Iris pigment epithelial cell (primary cell): ENCODE results near the gene NUP188.
"Not testable (repeated sequence)": the region's sequence is repeated elsewhere in the genome, so short reads cannot be mapped to it uniquely, and the experiment has no call there.

Experiments used
- DNase-seq: peaks from one replicate; pipeline ENCODE4 v3.0.0-alpha.2; 2011; ENCODE audit warnings: low read depth

Gene NUP188

DNA sequence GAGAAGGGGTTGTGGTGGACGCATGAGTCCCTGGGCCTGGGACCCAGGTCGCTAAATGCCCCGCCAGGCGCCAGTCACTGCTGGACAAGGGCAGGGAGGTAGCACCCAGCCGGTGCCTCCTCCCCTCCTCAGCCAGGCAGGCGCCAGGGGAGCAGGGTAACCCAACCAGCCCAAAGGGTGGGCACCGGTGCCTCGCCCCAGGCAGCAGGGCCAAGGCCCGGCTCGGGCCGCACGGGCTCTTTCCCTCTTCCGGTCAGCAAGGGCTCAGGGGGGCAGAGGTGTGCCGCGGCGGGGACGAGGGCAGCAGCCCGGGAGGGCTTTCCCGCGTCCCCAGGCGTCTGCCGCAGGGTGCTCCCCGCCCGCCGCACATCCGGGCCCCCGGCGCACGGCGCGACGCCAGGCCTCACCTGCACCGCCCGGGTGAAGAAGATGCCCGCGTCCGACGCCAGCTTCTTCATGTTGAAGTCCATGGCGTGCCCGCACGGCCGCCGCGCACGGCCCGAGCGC, 80.2 kb downstream of the NUP188 start:
- DNase-seq: no peak

DNA sequence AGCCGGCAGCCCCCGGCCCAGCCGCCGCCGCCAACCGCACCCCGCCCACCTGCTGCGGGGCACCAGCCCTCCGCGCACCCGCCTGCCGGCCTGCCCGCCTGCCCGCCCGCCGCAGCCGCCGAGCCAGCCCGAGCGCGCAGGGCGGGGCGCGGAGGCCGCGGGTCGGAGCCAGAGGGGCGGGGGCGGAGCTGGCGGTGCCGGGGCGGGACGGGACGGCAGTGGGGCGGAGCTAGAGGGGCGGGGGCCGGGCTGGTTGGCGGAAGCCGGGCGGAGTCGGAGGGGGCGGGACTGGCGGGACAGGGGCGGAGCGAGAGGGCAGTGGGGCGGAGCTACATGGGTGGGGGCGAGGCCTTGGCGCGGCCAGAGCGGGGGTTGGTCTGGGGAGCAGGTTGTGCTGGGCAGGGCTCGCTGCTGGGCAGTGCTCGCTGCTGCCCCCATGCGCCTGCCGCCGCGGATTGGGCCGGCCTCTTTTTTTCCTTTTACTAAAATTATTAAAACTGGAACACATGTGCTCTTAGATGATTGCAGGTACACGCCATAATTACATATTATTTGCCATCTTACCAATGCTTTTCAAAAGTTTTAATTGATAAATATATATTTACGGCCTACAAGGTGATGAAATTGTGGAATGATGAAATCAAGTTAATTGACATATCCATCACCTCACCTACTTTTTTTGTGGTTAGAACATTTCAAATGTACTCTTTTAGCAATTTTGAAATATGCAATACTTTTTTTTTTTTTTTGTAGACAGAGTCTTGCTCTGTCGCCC, 80.9 kb downstream of the NUP188 start, which contains the start of gene SH3GLB2:
Gene SH3GLB2, minus strand, starts transcription at position 140 of the 775 bp plus-strand sequence. CDS start 177 bp downstream, outside the sequence.
- peak; percentile 95 for DNase-seq

DNA sequence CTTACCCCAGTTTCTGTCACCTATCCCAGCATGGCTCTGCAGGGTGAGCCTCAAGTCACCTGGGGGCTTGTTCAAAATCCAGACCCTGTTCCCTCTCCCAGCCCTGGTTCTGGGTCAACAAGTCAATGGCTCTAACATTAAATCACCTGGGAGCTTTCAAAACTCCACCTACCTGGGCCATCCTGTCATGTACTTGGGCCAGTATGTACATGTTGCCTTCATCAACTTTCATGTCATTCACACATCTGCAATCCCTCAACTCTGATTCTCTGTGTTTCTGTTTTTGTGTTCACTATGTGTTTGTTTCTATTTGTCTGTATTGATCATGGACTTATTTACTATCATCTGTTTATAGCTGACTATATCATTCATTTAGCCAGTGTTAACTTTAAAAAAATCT, 82.7 kb downstream of the NUP188 start:
- no peak for DNase-seq

DNA sequence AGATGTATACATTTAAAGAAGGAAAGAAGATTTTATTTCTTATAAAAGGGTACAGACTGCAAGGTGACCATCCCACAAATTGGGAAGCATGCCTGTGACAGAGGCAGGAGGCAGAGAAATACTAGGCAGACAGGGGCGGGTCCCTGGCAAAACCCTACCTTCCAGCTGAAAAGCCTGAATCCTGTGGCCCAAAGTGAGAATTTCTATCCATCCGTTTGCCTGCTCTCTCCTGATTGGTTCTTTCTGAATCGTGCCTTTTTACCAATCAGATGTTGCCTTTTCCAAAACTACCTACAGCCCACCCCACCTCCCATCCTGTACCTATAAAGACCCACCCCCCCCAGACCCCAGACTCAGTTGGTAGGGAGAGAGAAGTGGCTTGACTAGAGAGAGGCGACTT, 84.0 kb downstream of the NUP188 start:
- DNase-seq: no peak

DNA sequence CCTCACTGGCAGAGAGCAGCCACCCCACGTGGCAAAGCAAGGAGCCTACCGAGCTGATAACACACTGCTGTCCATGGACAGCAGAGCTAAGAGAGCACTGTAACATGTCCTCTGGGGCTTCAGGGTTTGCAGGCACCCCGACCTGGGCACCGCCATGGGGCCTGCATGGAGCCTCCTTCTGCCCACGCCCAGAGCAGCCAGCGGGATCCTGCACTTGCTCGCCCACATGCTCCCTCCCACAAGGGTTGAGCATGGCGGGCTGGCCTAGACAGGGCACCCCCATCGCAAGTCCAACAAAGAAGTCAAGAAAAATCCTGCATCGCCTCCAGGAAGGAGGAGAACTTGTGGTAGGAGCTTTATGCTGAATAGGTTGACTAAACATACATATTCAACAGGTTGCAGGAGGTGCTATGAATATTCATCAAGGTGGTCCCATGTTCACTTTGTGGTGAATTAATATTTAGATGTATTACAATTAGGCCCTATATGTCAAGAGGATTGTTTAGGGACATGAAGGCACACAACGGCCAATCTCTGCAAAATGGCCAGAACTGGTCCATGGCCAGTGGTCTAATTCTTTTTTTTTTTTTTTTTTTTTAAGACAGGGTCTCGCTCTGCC, 85.2 kb downstream of the NUP188 start:
- no peak for DNase-seq

DNA sequence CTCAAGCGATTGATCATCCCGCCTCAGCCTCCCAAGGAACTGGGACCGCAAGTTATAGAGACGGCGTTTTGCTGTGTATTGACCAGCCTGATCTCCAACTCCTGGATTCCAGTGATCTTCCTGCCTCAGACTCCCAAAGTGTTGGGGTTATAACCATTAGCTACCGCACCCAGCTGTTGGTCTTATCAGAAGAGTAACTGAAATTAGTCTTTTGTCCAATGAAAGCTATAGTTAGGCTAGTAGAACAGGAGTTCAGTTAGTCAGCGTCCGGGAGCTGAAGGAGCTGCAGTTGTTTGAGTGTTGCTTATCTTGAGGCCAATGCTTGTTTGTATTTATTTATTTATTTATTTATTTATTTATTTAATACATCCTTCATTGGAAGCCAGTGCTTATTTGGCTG, 85.7 kb downstream of the NUP188 start:
- DNase-seq: no peak

DNA sequence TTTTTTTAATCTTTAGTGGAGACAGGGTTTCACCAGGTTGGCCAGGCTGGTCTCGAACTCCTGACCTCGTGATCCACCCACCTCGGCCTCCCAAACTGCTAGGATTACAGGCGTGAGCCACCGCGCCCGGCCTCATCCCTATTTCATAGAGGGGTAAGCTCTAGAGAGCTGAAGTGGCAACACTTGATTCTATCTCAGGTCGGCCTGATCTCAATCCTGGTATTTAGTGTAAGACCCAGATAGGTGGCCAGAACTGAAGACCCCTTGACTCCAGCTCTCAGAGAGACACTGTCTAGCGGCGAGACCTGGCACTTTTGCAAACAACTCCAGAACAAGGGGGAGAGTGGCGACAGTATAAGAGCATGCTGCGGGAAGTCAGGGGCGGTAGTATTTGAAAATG, 88.3 kb downstream of the NUP188 start:
- not testable (repeated sequence) for DNase-seq

DNA sequence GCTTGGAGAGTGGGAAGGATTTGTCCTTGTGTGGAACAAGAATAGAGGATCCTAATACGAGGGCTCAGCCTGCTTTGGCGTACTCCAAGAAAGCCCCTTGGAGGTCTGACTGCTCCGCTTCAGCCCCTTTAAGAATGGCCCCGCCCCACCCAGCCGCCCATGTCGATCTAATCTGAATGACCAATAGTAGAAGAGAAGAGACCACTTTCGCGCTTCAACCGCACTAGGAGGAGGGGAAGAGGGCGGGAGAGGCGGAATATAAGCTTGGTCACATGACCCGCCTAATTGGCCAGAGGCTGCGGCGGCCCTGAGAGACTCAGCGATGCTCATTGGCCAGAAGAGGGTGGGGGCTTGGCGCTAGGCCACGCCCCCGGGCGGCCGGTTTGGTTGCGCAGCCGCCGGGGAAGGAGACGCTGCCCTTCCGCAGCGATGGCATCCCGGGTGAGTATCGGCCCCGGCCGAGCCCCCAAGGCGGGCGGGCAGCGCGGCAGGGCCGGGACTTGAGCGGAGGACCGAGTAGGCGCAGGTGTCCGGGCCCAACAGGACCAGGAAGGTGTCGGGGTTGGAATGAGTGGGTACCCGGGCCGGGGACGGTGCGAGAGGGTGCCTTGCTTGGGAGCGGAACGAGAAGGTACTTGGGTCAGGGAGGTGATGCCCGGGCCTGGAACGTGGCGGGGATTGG, 88.9 kb downstream of the NUP188 start, which contains the start of gene MIGA2:
Gene MIGA2, plus strand, starts transcription at position 386 of the 682 bp plus-strand sequence. CDS start 3,969 bp downstream, outside the sequence.
- DNase-seq: peak; percentile 99

DNA sequence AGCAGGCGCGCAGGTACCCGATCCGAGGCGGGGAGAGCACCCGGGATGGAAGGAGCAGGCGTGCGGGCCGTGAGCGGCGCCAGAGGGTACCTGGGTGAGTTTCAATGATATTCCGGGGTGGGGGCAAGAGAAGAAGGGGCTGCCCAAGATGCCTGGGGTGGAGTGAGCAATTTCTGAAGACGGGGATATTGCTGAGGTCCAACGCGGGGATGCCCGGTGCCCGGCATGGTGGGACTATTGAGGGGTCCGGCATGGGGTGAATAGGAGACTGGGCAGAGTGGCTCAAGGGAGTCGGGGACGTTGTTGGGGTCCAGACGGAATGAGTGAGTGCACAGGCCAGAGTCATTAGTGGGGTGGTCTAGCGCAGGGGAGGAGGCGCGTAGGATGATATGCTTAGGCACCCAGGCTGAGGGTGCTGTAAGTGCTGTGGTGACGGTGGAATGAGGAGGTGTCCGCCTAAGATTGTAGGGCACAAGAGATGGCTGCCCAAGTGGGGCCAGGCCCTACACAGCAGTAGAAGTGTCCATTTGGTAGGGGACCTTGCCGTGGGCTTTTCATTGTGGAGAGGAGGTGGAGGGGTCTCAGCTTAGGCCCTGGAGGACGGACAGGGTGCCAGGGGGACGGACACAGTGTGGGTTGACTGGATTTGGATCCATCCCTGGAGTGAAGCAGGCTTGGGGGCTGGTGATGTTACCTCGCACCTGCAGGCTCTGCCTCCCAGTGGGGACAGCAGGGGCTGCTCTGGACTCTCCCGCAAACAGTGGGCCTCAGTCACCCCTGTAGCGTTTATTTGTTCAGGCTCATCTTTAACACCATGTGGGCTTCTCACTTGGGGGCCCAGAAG, 89.6 kb downstream of the NUP188 start:
- no peak for DNase-seq

DNA sequence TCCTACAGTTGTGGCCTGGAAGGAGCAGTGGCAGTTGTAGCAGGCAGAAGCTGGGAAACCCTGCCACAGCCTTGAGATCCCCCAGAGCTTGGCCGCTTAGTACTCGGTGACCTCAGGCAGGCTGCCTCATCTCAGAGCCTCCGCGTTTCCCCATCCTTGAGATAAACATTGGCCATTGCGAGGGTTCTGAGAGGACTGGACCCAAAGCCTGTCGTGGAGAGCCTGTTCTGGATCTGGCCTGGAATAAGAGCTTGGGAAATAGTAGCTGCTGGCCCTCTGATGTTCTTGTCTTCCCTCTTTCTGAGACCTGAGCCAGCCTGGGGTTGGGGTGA, 90.2 kb downstream of the NUP188 start:
- DNase-seq: peak; percentile 36

DNA sequence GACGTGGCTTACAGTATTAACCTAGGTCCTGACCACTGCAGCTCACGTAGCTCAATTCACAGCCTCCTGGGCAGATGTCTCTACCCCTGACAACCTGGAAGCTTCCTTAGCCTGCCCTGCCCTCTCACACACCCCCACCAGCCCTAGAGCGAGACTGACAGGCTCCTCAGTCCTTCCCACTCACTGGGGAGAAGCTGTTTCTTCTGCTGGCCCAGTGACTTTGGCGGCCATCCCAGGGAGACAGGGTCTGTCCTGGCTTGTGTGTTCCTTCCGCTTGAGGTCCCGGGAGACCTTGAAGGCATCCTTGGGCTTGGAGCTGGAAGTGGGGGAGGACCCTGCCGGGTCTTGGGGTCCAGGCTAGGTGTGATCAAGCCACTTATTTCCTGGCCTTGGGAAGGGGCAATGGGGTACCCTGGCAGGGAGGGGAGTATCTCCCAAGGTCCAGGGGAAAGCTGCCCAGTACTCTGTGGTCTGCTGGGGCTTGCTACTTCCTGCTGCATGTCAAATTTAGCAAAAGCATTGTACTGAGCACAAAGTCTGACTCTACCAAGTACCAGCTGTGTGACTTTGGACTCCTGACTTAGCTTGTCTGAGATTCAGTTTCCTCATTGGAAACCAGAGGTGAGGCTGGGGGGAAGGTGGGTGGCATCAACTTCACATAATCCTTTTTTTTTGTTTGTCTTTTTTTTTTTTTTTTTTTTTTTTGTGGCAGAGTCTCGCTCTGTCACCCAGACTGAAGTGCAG, 90.8 kb downstream of the NUP188 start:
- no peak for DNase-seq

DNA sequence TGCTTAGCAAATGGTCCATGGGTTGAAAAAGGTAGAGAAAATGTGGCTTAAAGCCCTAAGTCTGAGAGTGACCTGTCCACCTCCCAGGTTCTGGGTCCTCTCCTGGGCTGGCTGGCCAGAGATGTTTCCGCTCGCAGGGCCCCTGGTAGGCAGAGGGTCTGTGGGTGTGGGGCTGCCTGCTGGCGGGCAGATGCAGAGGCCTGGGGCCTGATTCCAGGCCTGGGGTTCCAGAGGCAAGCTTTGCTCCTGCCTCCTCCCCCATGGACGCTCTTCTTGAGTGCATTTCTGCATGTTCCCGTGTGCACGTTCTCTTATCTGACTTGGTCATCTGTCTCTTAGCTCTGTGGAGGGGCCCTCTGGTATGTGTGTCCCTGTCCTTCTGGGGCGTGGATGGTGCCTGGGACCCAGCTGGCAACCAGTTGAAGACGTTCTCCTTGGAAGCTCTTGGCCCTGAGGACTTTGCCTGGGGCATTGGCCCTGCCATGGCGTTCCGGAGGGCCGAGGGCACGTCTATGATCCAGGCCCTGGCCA, 92.7 kb downstream of the NUP188 start:
- DNase-seq: no peak

DNA sequence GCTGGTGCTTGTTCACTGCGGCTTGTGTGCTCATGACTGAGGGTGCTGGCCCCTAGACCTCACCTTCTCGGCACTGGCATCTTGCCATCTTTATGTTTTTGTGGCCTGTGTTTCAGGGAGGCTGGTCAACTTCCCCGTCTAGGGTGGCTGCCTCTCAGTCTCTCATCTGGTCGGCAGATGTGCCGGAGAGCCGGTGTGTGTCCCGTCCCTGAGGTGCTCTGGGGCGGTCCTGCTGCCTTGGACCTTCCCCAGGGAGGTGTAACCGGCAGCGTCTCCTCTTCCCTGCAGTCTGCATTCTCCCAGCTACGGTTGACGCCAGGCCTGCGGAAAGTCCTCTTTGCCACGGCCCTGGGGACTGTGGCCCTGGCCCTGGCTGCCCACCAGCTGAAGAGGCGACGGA, 94.5 kb downstream of the NUP188 start:
- no peak for DNase-seq

DNA sequence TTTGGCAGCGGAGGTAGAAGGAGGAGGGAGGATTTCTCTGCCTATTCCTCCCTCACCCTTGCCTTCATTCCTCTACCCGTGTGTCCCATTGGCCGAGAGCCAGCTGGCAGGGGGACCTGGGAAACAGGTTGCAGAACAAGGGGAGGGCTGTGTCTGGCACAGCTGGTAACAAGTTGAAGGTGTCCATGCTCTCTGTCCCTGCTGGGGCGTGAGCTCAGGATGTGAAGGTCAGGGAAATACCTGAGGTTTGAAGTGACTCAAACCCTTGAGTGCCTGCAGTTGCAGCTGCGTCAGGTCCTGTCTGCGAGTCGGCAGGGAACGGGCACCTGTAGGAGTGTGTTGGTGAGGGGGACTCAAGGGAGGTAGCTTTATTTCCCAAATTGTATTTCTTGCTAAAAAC, 105.1 kb downstream of the NUP188 start:
- DNase-seq: no peak

DNA sequence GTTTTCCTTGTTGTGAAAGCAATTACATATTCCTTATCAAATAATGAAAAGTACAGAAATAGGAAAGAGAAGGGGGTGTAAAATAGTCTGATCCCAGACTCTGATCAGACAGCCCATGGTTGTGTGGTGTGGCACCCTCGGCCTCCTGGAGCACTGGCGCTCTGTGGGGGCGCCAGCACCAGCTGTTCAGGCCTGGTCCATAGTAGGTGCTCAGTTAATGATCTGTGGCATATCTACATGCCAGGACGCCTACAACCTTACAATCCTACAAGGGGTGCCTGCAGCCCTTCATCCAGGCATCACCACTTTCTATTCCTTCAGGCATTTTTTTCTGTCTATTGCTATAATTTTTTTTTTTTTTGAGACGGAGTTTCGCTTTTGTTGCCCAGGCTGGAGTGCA, 105.5 kb downstream of the NUP188 start:
- no peak for DNase-seq

DNA sequence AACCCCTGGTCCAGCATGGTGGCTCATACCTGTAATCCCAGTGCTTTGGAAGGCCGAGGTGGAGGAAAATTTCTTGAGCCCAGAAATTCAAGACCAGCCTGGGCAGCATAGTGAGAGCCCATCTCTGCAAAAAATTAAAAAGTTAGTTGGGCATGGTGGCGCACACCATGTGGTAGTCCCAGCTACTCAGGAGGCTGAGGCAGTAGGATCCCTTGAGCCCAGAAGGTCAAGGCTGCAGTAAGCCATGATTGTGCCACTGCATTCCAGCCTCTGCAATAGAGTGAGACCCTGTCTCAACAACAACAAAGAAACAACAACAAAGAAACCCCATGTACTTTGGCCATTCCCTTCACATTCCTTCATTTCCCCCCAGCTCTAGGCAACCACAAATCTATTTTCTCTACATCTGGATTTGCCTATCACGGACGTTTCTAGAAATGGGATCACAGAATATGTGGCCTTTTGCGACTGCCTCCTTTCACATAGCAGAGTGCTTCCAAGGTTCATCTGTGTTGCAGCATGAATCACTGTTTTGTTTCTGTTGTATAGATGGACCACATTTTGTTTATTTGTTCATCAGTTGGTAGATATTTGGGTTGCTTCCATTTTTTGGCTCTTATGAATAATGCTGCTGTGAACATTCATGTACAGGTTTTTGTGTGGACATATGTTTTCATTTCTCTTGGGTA, 106.8 kb downstream of the NUP188 start:
- peak; percentile 25 for DNase-seq
